NCI-H2081 treated with DMSO at 0.1 percent for 48 hours (cell line): Measurements from ENCODE around the gene PKLR.

Source experiments
- DNase-seq: peaks from one replicate; lab custom pipeline; 2025; lab: John Stamatoyannopoulos, UW

PKLR gene

DNA sequence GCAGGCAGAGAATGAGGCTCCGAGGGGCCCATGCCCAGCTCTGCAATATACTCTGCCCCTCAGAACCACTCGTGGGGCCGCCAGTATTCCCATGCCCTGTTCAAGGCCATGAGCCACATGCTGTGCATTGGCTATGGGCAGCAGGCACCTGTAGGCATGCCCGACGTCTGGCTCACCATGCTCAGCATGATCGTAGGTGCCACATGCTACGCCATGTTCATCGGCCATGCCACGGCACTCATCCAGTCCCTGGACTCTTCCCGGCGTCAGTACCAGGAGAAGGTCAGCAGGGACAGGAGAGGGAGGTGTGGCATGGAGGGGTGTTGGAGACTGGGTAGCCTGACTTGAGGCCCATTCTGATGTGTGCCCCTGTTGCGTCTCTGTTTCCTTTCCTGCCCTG is 16.8 kb downstream of the PKLR start:
- DNase-seq, result no peak

DNA sequence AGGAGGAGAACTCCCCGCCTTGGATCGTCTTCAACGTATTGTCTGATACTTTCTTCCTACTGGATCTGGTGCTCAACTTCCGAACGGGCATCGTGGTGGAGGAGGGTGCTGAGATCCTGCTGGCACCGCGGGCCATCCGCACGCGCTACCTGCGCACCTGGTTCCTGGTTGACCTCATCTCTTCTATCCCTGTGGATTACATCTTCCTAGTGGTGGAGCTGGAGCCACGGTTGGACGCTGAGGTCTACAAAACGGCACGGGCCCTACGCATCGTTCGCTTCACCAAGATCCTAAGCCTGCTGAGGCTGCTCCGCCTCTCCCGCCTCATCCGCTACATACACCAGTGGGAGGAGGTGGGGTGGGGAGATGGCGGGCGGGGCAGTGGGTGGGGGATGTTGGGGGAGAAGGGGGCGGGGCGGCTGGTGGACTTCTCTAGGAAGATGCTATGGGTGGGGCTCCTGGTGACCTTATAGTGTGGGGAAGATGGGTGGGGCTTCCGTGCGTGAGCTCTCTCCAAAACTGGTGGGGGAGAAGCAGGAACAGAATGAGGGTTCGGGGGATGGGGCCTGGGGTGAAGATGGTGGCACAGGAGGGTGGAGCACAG is 18.6 kb downstream of the PKLR start:
- DNase-seq, result no peak

DNA sequence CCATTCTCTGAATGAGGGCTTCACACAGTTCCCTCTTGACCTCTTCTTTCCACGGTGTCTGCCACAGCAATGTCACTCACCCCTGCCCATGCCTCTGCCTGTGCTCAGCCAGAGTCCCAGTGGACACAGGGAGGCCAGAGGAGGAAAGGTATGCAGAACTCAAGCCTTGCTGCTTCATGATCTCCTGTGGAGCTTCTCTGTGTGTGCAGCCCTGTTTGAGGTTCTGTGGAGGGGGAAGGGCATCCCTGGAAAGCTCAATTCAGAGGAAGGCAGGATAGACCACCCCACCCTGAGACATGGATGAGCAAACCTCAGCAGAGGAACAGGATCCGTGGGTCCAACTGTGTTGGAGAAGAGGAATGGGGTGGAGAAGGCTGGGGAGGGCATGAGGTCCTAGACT is 22.0 kb downstream of the PKLR start:
- DNase-seq, result no peak

DNA sequence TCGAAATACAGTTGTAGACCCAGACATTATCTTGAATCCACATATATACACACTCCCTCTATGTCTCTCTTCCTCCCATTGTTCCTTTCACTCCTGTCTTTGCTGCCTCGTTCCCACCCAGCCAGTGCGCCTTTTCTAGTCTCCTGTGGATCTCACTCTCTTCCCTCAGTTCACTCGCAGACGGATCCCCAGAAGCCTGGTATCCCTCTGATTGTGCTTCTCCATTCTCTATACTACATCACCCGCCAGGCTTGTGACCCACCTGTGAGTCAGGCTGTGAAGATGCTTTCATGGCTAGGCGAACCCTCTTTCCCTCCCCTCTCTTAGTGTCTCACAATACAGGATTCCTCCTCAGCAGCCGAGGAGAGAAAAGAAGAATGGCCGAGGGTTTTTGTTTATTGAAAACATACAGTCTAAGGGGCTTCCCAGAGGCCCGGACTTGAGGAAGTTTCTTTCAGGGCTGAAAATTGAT is 22.5 kb downstream of the PKLR start:
- DNase-seq, result no peak

DNA sequence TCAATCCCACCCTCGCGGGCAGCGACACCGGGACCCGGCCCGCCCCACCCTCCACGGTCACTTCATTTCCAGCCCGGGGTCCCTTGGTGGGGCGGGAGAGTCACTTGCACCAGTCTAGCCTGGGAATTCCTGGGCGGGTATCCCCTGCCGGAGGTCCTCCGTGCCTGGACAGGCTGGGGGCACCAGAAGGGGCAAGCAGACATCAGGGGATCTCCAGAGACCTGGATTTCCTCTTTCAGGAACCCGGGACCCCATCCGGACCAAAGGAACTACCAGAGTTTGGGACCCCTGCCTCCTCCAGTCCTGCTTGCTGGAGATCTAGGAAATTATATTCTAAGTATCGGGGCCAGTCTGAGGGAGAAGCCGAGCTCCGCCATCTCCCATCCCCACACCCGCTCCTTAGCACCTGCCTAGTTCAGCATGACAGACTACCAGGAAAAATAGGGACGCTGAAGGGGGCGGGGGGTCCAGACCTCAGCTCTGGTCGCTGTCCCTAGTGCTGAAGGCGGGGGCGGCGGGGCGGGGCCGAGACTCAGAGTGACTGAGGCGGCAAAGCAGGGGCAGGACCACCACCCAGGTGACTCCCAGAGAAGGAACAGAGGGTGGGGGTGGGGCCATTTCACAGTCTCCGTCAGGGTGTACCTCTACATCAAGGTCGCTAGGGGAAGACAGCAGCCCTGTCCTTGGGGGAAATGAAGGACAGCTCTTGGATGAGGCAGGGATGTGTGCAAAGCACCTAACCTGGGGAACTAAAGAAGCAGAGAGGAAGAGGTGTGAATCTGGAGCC is 23.1 kb downstream of the PKLR start:
- peak; percentile 11 for DNase-seq

DNA sequence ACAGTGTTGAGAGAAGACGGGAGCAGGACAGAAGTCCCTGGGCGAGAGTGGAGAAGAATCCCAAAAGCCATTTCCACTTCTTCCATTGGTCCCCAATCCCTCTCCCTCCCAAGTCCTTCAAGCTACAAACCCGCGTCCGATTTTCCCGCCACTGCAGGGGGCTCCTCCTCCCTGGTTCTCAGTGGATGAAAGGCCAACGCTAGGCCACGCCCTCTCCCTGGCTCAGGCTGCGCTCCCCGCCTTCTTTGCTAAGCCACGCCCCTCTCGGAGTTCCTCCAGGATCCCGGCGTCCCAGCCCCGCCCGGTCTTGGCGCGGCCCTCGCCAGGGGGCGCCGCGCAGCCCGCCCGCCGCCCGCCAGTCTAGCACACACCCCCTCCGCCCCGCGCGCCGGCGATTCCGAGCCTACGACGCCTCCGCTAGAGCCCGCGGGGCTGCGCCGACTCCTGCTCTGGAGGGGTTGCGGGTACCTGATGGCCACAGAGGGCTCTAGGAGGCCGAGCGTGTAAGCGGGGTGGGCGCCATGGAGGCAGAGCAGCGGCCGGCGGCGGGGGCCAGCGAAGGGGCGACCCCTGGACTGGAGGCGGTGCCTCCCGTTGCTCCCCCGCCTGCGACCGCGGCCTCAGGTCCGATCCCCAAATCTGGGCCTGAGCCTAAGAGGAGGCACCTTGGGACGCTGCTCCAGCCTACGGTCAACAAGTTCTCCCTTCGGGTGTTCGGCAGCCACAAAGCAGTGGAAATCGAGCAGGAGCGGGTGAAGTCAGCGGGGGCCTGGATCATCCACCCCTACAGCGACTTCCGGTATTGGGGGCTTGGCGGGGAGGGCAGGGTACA is 24.0 kb downstream of the PKLR start, which contains the start of gene HCN3:
TSS of gene HCN3 (plus strand) at position 394 of the 832 bp plus-strand sequence. CDS start at position 522, 128 bp downstream.
- DNase-seq, result peak; percentile 92

DNA sequence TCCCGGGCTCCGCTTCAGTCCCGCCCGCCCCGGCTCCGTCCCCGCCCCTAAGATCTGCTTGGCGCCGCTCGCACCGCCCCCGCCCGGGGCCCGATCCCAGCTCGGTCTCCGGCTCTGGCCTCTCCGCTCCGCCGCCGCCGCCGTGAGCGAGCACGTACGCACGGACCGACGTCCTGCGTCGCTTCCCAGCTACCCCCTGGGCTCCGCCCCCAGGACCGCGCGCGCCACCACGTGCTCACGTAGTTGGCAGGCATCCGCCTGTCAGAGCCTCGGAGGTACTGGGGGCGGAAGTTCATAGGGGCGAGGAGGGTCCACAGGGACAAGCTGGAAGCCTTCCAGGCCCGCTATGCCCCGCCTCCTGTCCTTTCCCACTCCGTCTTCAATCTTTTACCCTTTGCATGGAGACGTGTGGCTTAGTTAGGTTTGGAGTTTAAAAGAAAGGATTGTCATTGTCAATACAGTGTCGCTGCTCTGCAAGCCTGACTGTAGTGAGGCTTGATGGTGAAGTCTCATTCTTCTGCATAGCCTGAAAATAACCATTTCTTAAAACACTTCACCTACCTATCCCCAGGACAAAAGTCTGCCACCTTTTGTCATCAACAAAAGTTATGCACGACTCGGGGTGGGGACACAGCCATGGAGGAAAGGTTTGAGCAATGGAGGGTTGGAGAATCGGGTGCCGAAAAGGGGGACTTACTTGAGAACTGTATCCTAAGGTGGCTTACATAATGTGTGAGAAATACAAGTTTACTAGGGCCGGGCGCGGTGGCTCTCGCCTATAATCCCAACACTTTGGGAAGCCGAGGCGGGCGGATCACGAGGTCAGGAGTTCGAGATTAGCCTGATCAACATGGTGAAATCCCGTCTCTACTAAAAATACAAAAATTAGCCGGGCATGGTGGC is 27.6 kb downstream of the PKLR start, which contains the start of gene CLK2:
TSS of gene CLK2 (minus strand) at position 162 of the 903 bp plus-strand sequence. CDS start 2,527 bp downstream, outside the sequence.
- peak; percentile 94 for DNase-seq

DNA sequence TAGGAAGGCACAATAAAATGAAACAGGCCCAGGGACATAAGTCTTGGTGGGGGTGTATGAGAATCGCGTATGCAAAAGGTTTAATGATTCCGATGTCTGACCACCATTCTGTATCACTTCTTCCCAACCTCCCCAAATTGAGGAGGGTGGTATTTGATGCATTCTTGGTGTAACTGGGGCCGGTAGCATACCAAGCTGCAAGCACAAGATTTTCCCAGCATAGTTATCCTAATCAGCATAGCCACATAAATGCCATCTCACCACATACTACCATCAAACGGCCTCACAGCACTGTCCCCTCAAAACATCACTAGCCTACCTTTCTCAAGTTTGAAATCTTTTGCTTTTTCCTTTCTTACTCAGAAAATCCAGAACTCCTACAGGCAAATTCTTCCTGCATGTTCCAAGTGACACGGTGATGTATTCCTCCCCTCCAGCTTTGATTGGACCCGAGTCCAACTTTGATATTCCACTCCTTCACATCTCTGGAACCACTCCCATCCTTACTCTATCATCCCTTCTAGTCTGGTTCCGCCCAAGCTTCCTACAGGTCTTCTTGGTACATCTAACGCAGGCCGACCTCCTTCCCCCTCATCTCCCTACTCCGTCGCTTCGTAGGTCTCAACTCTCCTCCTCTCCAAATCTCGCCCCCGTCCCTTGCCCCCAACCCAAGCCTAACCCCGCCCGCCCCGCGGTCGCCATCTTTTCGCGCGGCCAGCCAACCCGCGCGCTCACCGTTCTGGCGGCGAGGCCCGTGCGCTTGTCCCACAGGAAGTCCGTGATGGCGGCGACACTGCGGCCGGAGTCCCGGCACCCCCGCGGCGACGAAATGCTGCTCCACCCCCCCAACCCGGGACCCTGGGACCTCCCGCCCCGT is 28.5 kb downstream of the PKLR start:
- DNase-seq, result no peak

DNA sequence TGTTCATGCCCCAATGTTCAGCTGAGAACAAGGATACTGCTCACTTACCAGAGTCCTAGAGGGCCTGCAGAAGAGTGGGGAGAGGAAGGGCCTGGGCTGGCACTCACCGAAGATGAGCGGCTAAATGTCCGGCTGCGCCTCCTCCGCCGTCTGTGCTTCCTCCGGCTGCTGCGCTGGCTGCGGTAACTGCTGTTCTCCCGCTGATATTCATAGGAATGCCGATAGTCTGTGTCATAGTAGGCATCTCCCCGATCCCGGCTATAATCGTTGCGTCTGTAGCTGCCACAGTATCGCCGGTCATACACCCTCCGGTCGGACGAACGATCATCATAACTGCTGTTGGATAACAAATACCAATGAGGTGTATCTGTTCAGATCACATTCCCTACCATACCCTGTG is 31.9 kb downstream of the PKLR start:
- no peak for DNase-seq

DNA sequence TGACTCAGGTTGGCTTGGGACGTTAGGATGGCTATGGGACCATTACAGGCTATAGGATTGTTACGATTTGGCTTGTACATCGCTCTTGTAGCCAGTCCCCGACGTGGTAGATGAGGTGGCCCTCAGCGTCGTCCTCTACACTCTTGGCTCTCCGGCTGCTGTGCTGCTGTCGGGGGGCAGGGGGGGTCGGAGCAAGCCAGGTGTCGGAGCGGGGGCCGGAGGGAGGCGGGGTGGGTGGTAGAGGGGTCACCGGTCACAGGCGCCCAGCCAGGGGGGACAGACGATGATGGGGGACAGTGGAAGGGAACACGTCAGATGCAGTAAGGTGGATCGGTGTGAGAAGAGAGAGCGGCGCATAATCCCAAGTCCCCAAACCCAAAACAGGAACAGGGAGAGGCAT is 32.6 kb downstream of the PKLR start:
- DNase-seq, result no peak

DNA sequence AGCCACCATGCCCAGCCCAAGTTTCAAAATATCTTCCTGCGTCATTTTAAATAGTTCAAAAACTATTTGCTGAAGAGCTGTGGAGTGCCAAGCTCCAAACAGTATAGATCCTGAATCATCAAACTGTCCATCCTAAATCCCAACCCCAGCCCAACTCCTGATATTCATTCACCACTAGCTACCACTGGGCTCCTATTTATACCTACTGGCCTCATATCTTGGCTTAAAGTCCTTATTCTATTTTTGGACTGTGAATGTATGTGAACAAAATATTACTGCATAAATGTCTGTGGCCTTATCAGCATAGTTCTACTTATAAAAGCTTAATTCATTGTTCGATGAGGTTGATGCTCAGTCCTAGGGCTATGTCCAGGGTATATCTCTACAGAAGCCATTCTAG is 33.9 kb downstream of the PKLR start:
- no peak for DNase-seq

DNA sequence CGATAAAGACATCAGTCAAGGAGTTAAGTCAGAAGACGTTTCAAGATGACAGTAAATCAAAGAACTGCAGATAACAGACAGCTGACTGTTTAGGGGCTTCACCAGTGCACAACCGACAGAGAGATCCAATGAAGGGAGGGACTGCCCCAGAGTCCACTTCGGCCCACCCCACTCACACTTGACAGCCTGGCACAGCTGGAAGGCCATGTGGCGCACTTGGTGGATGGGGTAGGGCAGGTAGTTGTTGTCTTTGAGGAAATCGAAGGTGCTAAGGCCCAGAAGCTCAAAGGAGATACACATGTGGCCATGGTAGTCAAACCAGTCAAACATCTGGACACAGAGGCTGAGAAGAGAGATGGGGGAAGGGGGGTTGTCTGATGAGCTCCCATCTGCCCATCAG is 34.7 kb downstream of the PKLR start:
- DNase-seq, result no peak

DNA sequence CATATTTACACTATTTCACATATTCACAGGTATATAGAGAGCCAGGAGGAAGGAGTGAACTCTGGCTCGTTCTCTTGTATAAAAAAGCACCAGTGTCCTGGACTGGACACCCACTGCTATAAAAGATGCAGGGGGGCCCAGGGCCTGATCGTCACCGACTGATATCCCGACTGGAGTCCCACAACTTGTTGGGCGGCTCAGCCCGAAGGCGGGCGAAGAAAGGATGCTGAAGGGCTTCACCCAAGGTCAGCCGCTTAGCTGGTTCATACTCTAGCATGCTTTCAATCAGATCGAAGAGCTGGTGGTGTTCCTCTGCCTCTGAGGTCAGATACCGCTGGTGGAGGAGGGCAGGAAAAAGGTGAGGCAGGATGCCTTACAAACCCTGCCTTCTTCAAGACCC is 38.2 kb downstream of the PKLR start:
- no peak for DNase-seq

DNA sequence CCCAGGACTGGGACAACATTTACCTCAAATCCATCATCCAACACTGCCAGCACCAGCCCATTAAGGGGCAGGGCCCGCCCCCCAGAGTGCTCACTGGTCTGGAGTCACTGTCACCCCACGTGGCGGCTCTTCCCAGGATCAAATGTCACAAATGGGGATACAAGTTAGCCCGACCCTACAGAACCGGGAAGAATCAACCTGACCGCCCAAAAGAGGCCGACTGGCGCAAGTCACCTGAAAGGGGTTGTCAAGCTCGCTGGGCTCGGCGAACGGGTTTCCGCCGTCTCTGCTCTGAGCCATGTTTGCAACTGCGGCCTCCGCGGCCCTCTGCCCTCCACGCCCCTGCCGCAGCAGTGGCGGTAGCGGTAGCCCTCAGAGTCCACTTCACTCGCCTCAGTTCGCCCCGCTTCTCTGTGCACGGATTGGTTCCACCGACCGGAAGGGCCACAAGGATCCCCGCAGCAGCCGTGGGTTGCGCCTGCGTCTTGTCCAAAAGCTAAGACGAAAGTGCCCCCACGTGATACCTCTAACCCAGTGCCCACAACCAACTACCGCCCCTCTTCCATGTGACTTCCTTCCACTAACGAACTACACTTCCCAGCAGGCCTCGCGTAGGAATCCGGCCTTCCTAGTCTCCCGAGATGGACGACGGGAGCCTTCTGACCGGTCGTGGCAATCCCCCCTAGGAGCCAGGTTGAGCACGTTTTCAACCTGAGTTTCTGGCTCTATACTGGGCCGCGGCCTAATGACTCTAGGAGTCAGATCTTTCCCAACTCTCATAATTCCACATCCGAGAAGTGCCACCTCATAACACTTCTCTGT is 39.2 kb downstream of the PKLR start, which contains the start of gene SCAMP3:
TSS of gene SCAMP3 (minus strand) at position 509 of the 822 bp plus-strand sequence. CDS start at position 300, 209 bp downstream.
- DNase-seq, result peak; percentile 96

DNA sequence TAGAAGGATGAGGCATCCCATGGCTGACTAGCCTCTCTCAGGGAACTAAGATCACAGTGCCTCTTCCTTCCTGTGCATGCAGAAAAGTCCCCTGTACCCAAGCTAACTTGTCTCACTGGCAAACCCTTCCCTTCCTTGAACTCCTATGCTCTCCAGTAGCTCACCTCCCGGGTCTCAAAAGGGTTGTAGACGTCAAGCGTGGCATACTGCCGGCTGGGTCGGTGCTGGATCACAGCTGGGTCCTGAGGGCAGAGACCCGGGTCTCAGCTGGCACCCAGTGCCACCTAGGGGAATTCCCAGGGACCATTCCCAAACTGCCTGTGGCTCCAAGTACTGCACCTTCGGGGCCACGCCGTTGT is 39.8 kb downstream of the PKLR start:
- DNase-seq, result no peak

DNA sequence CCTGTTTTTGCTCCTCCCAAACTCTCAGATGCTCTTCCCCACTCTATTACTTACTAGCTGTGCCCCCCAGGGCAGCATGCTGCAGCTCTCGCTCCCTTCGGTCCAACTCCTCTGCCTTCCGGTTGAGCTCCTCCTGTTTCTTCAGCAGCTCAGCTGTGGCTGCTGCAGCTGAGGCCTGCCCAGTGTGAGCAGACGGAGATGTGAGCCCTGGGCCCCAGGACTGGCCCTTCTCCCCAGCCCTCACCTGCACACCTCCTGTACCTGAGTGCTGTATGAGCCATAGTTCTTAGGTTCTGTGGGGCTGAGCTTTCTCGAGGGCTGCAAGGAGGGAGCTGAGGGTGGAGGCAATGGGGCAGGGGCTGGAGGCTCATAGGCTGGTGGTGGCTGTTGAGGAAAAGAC is 41.0 kb downstream of the PKLR start:
- no peak for DNase-seq

DNA sequence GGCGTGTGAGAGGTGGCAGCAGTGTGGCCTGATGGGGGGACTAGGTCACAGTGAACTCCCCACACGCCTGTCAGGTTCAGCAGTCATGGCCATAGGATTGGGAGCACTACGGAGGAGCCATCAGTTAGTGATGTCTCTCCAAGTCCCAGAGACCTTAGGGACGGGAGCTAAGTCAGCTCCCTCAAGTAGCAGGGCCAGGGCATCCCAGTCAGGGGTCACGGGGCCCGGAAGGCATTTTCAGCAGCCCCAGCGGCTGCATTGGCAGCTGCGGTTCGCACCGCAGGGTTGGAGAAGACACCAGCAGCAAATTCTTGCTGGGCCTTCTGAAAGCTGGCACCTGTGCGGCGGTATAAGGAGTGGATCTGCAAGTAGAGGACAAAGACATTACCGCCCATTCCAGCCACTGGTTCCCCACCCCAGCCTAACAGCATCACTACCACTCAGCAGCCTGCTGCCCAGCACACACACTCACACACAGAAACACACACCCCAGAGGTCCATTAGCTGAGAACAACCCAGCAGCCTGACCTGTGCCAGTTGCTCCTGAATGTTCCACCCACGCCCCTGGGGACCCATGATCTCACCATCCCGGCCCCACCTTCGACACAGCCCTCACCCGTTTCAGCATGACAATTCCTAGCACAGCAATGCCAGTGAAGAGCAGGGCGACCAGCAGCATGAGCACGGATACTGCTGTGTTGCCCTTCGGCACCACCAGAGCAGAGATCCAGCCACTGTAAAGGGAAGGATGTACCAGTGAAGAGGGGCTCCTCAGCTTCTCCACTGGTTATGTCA is 45.0 kb downstream of the PKLR start:
- no peak for DNase-seq

DNA sequence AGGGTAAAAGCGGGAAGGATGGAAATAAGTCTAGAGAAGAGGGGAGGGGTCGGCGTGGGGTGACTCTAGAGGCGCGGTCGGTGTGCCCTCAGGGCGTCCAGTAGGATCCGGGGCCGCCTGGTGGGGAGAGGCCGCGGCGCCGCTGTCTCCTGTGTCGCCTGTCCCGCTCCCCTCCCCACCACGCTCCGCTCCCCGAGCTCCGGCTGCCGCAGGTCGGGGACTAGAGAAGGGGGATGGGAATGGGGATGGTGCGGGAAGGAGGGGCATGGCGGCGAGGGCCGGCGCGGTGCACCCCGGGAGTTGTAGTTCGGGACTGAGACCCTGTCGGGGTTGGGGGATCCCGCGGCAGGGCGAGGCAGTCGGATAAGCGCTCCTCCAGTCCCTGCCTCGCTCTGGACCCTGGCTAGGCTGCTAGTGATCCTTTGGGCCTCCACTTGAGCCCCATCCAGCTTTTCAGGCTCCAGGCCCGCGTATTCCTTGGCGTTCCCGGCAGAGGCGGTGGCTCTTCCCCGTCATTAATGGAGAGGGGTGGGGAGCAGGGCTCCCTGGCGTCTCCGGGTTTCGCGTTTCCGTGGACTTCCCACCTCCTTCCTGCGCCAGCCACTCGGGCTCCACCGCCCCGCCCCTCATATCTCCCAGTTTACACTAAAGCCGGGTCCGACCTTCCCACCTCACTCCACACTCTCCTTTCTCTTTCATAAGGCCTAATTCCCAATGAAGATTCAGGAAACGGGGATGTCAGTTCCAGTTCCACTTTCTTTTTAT is 45.8 kb downstream of the PKLR start, which contains the start of gene ENTREP3:
TSS of gene ENTREP3 (minus strand) at position 241 of the 765 bp plus-strand sequence. CDS start 606 bp downstream, outside the sequence.
- peak; percentile 48 for DNase-seq
